Neutrophil (primary cell): Measurements from ENCODE around the gene CCDC27.
"Not testable (repeated sequence)": the region's sequence is repeated elsewhere in the genome, so short reads cannot be mapped to it uniquely, and the experiment has no call there.

ENCODE experiments used
- H3K27ac ChIP-seq: fragments of 200-600 bp; sonication (generic); 2 replicates; pipeline ENCODE4 v1.5.1; 2016; ENCODE audit warnings: mild to moderate bottlenecking, moderate library complexity
- H3K27me3 ChIP-seq: fragments of 200-600 bp; sonication (generic); 2 replicates; pipeline ENCODE4 v1.6.0; 2016; ENCODE audit warnings: mild to moderate bottlenecking
- H3K36me3 ChIP-seq: fragments of 200-600 bp; sonication (generic); 2 replicates; pipeline ENCODE4 v1.5.1; 2017
- H3K4me1 ChIP-seq, 2 experiments: fragments of 200-600 bp in 1 of 2; sonication (generic) in 1 of 2; 1 replicate in 1 of 2; 2 replicates in 1 of 2; pipeline versions ENCODE4 v1.5.1 to v1.6.1; 2013 to 2016; ENCODE audit warnings: low read depth in 1 of 2, low read length in 1 of 2, mild to moderate bottlenecking in 1 of 2, moderate library complexity in 1 of 2; ENCODE audit not compliant: control insufficient read depth in 1 of 2, insufficient read depth in 1 of 2
- H3K4me3 ChIP-seq, 2 experiments: fragments of 200-600 bp in 1 of 2; sonication (generic) in 1 of 2; 1 replicate in 1 of 2; 2 replicates in 1 of 2; pipeline ENCODE4 v1.5.1; 2013 to 2016; ENCODE audit warnings: low read depth in 1 of 2, low read length in 1 of 2, mild to moderate bottlenecking in 1 of 2, moderate library complexity in 1 of 2
- H3K9me3 ChIP-seq: fragments of 200-600 bp; sonication (generic); 2 replicates; pipeline ENCODE4 v1.5.1; 2016
- TF ChIP-seq, protein P1 (sequence below): fragments of 200-600 bp; sonication (generic); IDR thresholded peaks from 2 replicates; pipeline ENCODE4 v1.5.1; 2016; ENCODE audit warnings: antibody characterized with exemption

The CCDC27 gene

DNA sequence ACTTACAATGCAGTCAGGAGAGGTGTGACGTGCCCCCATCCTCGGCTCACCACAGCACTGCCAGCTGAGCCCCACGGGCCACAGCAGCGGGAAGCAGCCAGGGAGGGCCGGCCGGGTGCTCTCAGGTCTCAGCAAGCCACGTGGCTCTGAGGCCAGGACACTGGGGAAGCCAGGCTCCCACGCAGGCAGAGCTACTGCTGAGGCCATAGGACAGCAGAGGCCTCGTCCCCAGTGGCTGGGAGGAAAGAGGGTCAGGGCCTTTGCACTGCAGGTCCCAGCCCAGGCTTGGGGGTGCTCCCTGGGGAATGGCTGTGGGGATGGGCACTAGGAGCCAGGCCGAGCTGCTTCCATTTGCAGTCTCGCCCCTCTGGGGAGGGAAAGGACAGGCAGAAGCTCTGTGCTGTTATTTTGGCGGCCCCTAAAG lies 38.3 kb downstream of the CCDC27 start:
- Histone ChIP-seq H3K36me3 (peaks cover 45% of the 10 kb centered on the region), H3K4me1 (peaks cover 18 to 19% of the 10 kb centered on the region in 2 experiments), H3K4me3 (no peak overlapping the region), H3K27ac (no peak overlapping the region), H3K27me3 (no peaks in the 10 kb centered on the region), H3K9me3 (no peaks in the 10 kb centered on the region)
- TF ChIP-seq, protein P1, sequence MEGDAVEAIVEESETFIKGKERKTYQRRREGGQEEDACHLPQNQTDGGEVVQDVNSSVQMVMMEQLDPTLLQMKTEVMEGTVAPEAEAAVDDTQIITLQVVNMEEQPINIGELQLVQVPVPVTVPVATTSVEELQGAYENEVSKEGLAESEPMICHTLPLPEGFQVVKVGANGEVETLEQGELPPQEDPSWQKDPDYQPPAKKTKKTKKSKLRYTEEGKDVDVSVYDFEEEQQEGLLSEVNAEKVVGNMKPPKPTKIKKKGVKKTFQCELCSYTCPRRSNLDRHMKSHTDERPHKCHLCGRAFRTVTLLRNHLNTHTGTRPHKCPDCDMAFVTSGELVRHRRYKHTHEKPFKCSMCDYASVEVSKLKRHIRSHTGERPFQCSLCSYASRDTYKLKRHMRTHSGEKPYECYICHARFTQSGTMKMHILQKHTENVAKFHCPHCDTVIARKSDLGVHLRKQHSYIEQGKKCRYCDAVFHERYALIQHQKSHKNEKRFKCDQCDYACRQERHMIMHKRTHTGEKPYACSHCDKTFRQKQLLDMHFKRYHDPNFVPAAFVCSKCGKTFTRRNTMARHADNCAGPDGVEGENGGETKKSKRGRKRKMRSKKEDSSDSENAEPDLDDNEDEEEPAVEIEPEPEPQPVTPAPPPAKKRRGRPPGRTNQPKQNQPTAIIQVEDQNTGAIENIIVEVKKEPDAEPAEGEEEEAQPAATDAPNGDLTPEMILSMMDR = no peak

DNA sequence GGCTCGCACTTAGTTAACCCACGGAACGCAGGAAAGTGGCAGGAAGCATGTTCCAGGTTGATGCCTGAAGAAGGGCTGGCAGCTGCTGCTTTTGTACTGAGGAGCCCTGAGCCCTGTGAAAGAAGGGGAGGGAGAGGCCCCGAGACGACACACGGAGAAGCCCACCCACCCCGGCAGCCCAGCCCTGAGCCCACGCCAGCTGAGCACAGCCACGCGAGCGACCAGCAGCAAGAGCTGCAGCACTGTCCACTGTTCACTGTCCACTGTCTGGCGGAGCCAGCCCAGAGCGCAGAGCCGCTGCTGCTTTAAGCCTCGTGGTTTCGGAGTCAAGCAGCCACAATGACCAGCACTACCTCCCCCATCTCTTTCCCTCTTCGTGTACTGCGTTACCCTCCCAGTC lies 38.7 kb downstream of the CCDC27 start:
- Histone ChIP-seq H3K27ac (no peak overlapping the region), H3K27me3 (no peaks in the 10 kb centered on the region), H3K9me3 (no peaks in the 10 kb centered on the region), H3K36me3 (peaks cover 41% of the 10 kb centered on the region), H3K4me1 (peaks cover 22 to 24% of the 10 kb centered on the region in 2 experiments), H3K4me3 (no peak overlapping the region)
- TF ChIP-seq, protein P1 = no peak

DNA sequence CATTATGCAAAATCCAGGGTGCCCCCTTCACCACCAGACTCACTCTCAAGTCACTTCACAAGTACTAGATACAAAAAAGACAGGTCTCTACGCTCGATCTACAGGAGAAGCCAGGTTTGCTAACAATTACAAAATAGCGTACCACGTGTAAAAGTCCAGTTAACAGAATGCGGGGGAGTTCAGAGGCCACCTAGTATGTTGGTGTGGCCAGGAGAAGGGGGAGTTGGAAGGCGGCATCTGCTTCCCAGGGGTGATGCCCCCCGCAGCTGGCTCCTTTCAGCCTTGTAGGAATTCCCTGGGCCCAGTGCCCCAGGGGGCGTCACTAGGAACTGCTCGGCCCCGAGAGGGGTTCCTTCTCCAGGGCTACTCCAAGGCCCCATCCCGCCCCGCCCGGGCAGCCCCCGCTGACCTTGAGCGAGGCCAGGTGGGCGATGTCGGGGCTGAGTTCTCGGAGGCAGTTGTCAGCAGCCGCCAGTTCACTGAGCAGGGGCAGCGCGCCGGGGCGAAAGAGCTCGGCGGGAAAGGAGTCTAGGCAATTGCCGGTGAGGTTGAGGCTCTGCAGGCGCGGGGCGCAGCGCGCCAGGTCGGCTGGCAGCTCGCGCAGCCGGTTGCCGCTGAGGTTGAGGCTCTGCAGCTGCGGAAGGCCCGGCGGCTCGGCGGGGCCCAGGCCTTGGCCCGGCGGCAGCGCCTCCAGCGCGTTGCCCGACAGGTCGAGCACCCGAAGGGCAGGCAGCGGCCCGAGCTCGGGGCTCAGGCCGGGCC lies 43.4 kb downstream of the CCDC27 start:
- H3K36me3 ChIP-seq = peaks cover 5% of the 10 kb centered on the region
- peaks cover 12% of the 10 kb centered on the region for H3K27me3 ChIP-seq
- peak overlapping the region; percentile 71 for H3K27ac ChIP-seq
- TF ChIP-seq, protein P1 = no peak
- H3K9me3 ChIP-seq = no peaks in the 10 kb centered on the region
- peak overlapping the region; percentile 74 to 85 for H3K4me3 ChIP-seq
- H3K4me1 ChIP-seq = peaks cover 29 to 30% of the 10 kb centered on the region in 2 experiments

DNA sequence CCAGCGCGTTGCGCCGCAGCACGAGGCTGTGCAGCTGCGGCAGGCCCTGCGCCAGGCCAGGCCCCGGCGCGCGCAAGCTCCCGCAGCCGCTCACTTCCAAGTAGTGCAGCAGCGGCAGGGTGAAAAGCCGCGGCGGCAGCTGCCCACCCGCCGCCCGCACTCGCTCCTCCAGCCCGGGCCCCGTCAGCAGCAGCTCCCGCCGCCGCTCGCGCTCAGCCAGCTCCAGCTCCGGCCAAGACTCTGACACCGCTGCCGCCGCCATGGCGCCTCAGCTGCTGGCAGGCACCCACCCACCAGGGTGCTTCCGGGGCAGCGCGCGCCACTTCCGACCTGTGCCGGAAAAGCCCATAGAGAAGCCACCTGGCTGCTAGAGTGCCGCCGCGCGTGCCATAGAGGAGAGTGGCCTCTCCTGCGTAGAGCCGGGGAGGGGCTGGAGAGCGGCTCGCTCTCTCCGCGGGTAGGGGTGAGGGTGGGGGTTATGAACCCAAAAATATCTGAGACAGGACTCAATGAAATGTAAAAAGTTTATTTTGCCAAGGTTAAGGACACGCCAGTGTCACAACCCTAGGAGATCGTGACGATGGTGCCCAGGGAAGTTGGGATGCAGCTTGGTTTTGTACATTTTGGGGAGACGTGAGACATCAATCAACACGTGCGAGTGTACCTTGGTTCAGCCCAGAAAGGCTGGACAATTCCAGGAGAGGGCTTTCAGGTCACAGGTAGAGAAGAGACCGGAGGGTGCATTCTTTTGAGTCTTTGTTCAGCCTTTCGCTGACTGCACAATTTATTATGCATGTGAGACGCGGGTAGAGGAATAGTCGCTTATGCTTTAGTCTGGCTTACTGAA lies 44.2 kb downstream of the CCDC27 start, which contains the start of gene LRRC47:
Gene LRRC47, minus strand, starts transcription at position 284 of the 847 bp plus-strand sequence. Its CDS starts 22 bp downstream, at position 262.
- Histone ChIP-seq H3K27me3 (peaks cover 20% of the 10 kb centered on the region), H3K36me3 (no peaks in the 10 kb centered on the region), H3K4me3 (peak within 1 kb of the TSS; percentile 74 to 85), H3K9me3 (no peaks in the 10 kb centered on the region), H3K4me1 (peaks cover 29 to 30% of the 10 kb centered on the region in 2 experiments), H3K27ac (peak within 1 kb of the TSS; percentile 71)
- TF ChIP-seq, protein P1 = peak; percentile 69

DNA sequence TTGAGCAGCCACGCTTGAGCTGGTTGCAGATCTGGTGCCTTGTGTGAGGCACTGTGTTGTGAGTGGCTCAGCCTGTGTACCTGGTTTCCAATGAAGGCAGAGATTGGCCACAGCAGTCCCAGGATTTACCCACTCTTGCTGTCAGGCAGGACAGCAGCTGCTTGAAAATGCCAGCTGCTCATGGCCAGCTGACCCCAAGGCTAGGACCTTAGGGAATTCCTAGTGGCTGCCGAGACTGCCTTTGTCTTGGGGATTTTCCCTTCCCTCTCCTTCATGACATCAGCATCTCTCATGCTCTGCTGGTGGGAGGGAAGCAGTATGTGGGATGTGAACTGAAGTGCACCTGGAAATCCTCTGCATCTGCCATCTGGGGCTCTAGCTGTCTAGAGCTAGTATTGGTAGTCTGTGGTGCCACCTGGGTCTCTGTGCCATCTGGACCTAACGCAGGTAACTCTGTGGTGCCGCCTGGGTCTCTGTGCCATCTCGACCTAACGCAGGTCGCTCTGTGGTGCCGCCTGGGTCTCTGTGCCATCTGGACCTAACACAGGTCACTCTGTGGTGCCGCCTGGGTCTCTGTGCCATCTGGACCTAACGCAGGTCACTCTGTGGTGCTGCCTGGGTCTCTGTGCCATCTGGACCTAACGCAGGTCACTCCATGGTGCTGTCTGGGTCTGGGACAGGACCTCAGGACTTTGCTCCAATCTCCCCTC lies 47.9 kb downstream of the CCDC27 start:
- TF ChIP-seq, protein P1 = no peak
- Histone ChIP-seq H3K36me3 (no peaks in the 10 kb centered on the region), H3K27ac (no peak overlapping the region), H3K4me1 (peaks cover 13 to 16% of the 10 kb centered on the region in 2 experiments), H3K4me3 (no peak overlapping the region), H3K9me3 (no peaks in the 10 kb centered on the region), H3K27me3 (peaks cover 55% of the 10 kb centered on the region)

DNA sequence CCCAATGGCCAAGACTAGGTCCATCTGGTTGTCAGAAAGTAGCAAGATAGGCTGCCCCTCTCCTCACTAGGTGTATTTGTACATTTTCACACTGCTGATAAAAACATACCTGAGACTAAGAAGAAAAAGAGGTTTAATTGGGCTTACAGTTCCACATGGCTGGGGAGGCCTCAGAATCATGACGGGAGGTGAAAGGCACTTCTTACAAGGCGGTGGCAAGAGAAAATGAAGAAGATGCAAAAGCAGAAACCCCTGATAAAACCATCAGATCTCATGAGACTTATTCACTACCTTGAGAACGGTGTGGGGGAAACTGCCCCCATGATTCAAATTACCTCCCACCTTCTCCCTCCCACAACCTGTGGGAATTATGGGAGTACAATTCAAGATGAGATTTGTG lies 48.5 kb downstream of the CCDC27 start:
- H3K4me3 ChIP-seq, H3K4me1 ChIP-seq, H3K9me3 ChIP-seq, H3K36me3 ChIP-seq, H3K27ac ChIP-seq: not testable (repeated sequence)
- peaks cover 58% of the 10 kb centered on the region for H3K27me3 ChIP-seq
